Astrocyte of the spinal cord (primary cell): ENCODE data around the gene BASP1.

Experiments
- DNase-seq: peaks from one replicate; pipeline ENCODE4 v3.0.0; 2011; ENCODE audit warnings: low read depth, low spot score
- H3K4me3 ChIP-seq: 2 replicates; pipeline ENCODE4 v1.5.1; 2011; ENCODE audit warnings: low read depth, mild to moderate bottlenecking, low read length, moderate library complexity
- CTCF ChIP-seq: IDR thresholded peaks from 2 replicates; pipeline ENCODE4 v1.5.1; 2012; ENCODE audit warnings: low read depth, mild to moderate bottlenecking, low read length, inconsistent platforms
- in situ Hi-C: cut with HindIII; loops from 2 replicates; pipeline ENCODE4 v1.10.0; 2017; ENCODE audit warnings: low sequenced_read_pairs

Gene BASP1

GRCh38 chr5:17227868-17228267 is 10.4 kb downstream of the BASP1 start:
- in situ Hi-C loops = no loop called here
- no peak overlapping the region for H3K4me3 ChIP-seq
- no peak for DNase-seq
- no peak for TF ChIP-seq CTCF

- no peak overlapping the region for H3K4me3 ChIP-seq
- in situ Hi-C loops = no loop called here
- DNase-seq = peak; percentile 79
- no peak for TF ChIP-seq CTCF
Observed at GRCh38 chr5:17228821-17229291, 11.4 kb downstream of the BASP1 start.

- in situ Hi-C loops = no loop called here
- no peak for TF ChIP-seq CTCF
- no peak overlapping the region for H3K4me3 ChIP-seq
- no peak for DNase-seq
Observed at GRCh38 chr5:17229313-17229712, 11.9 kb downstream of the BASP1 start.

GRCh38 chr5:17230191-17230590 is 12.8 kb downstream of the BASP1 start:
- TF ChIP-seq CTCF = no peak
- DNase-seq = no peak
- no peak overlapping the region for H3K4me3 ChIP-seq
- in situ Hi-C loops = no loop called here

GRCh38 chr5:17230808-17231525 is 13.5 kb downstream of the BASP1 start:
- in situ Hi-C loops = no loop called here
- TF ChIP-seq CTCF = no peak
- no peak for DNase-seq
- H3K4me3 ChIP-seq = no peak overlapping the region

GRCh38 chr5:17232405-17232804 is 15.0 kb downstream of the BASP1 start:
- no peak overlapping the region for H3K4me3 ChIP-seq
- no peak for DNase-seq
- in situ Hi-C loops = no loop called here
- no peak for TF ChIP-seq CTCF
